ENCODE results near the gene GABRP.

Gene GABRP, protein sequence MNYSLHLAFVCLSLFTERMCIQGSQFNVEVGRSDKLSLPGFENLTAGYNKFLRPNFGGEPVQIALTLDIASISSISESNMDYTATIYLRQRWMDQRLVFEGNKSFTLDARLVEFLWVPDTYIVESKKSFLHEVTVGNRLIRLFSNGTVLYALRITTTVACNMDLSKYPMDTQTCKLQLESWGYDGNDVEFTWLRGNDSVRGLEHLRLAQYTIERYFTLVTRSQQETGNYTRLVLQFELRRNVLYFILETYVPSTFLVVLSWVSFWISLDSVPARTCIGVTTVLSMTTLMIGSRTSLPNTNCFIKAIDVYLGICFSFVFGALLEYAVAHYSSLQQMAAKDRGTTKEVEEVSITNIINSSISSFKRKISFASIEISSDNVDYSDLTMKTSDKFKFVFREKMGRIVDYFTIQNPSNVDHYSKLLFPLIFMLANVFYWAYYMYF

DNA sequence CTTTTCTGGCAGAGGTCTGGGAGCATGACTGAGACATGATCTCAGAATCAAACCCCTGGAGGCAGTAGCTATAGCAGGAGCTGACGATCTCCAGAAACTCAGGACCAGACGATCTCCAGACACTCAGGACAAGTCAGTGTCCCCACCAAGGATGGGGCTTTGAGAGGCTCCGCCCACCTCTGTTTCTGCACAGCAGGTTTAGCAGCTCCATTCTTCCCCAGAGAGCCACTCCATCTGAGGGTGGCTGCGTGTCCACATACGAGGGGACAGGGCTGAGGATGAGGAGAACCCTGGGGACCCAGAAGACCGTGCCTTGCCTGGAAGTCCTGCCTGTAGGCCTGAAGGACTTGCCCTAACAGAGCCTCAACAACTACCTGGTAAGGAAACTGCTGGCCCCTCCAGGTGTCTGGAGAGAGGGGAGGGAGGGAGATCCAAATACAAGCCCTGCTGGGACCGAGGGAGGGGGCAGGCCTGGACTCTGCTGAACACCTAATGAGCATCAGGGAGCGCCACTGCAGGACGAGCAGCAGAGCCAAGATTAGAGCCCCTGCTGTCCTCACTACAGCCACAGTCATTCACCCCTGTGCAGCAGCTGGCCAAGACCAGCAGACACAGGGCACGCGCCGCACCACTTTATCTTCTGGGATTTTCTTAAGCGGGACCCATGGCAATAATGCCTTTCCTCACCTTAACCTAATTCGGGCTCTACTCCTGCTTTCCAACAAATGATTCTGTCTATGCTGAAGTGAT lies at the start of gene GABRP:
TSS of gene GABRP (plus strand) at position 228 of the 750 bp plus-strand sequence. CDS start 4,891 bp downstream, outside the sequence.
- Histone ChIP-seq H4K20me1 (no peaks in the 10 kb centered on the region), H3K4me2 (0 out of 2 replicates have a peak within 1 kb of the TSS, but pooled peaks have one; percentile 16), H3K27ac (no peak within 1 kb of the TSS), H3K4me1 (peaks cover 4% of the 10 kb centered on the region; the same call in 1 of the 2 replicates), H3K4me3 (no peak within 1 kb of the TSS), H3K9ac (no peak within 1 kb of the TSS), H3K9me3 (no peaks in the 10 kb centered on the region), H3K27me3 (no peaks in the 10 kb centered on the region), H3K36me3 (no peaks in the 10 kb centered on the region)
- TF ChIP-seq Cebpa-rat (IDR thresholded peaks at IDR 0.05) = no peak

DNA sequence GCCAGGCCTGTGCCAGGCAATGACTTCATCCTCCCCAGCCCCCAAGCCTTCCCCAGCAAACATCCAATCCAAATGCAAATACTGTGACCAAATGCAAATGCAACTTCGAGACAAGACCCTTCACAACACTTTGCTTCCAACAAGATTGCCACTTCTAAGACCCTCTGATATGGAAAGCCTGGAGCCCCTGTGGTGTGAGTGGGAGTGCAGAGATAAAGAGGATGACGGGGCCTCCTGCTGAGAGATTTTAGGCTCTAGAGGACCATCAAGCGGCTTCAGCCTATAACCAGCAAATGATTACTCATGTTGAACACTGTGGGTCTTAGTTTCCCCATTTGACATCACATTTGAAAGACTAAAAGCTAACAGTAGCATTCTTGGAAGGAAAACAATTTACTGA lies 46.6 kb upstream of the GABRP start:
- Histone ChIP-seq H3K9me3 (peaks cover 14% of the 10 kb centered on the region), H3K9ac (no peak overlapping the region), H3K27me3 (no peaks in the 10 kb centered on the region), H3K4me1 (no peaks in the 10 kb centered on the region), H3K4me2 (no peak overlapping the region), H3K4me3 (no peak overlapping the region), H3K27ac (no peak overlapping the region), H3K36me3 (no peaks in the 10 kb centered on the region), H4K20me1 (no peaks in the 10 kb centered on the region)
- no peak for TF ChIP-seq Cebpa-rat (IDR thresholded peaks at IDR 0.05)

DNA sequence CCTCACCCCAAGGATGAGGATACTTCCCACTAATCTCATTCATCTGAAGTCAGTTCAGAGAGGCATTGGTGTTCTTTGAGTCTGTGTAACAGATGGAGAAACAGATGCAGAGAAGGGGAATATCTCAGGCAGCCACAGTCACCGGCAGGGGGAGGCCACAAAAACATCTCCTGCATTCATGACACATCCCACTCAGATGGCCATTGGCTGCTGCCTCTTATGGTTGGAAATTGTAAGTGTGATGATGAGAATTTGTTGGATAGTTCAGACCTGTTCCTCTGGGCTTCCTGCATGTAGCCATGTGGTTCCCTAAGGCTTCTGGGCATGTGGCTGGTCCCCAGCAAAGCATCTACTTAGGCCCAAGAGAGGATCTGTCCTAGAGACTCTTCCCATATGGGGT lies 45.9 kb upstream of the GABRP start:
- no peak overlapping the region for H3K27ac ChIP-seq

DNA sequence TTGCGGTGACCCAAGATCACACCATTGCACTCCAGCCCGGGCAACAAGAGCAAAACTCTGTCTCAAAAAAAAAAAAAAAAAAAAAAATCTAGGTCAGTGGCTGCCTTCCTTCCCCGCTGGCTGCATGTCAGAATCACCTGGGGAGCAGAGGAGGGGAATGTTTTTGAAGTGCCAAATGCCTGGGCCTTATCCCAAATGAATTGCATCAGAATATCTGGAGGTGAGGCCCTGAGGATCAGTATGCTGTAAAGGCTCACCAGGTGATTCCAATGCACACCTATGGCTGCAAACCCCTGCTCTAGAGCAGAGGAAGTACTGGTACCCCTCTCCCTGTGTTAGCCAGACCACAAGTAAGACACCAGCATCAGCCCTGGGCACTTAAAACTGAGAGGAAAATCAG lies 44.7 kb upstream of the GABRP start:
- H3K9me3 ChIP-seq = peaks cover 14% of the 10 kb centered on the region
- H3K36me3 ChIP-seq = no peaks in the 10 kb centered on the region
- H3K27me3 ChIP-seq = no peaks in the 10 kb centered on the region
- no peak overlapping the region for H3K27ac ChIP-seq
- H3K9ac ChIP-seq = no peak overlapping the region
- no peaks in the 10 kb centered on the region for H3K4me1 ChIP-seq
- no peak for TF ChIP-seq Cebpa-rat (IDR thresholded peaks at IDR 0.05)
- no peak overlapping the region for H3K4me2 ChIP-seq
- no peaks in the 10 kb centered on the region for H4K20me1 ChIP-seq
- no peak overlapping the region for H3K4me3 ChIP-seq

More for the DNA sequence above, 45.9 kb upstream of the GABRP start:
- no peak overlapping the region for H3K4me2 ChIP-seq
- H3K27me3 ChIP-seq = no peaks in the 10 kb centered on the region
- no peaks in the 10 kb centered on the region for H4K20me1 ChIP-seq
- H3K36me3 ChIP-seq = no peaks in the 10 kb centered on the region
- peaks cover 14% of the 10 kb centered on the region for H3K9me3 ChIP-seq
- H3K9ac ChIP-seq = no peak overlapping the region
- TF ChIP-seq Cebpa-rat (IDR thresholded peaks at IDR 0.05) = no peak
- H3K4me1 ChIP-seq = no peaks in the 10 kb centered on the region
- no peak overlapping the region for H3K4me3 ChIP-seq

DNA sequence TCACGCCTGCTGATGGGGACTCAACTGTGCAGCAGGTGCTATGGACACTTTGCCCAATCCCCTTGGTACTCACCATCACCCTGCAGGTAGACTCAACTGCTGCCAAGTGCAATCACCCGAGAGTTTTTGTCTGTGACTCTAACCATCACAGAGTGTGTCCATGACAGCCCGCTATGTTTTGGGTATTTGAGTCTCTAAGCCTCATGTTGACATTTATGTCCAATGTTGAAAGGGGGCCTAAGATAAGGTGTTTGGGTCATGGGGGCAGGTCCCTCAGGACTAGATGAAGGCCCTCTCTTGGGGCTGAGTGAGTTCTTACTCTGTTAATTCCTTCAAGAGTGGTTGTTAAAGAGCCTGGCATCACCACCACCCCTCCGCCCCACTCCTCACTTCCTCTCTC lies 44.1 kb upstream of the GABRP start:
- no peak overlapping the region for H3K4me2 ChIP-seq
- H3K9ac ChIP-seq = no peak overlapping the region
- peaks cover 13% of the 10 kb centered on the region for H3K9me3 ChIP-seq
- no peak overlapping the region for H3K4me3 ChIP-seq
- no peaks in the 10 kb centered on the region for H3K4me1 ChIP-seq
- H3K27me3 ChIP-seq = no peaks in the 10 kb centered on the region
- H3K27ac ChIP-seq = no peak overlapping the region
- no peaks in the 10 kb centered on the region for H4K20me1 ChIP-seq
- no peaks in the 10 kb centered on the region for H3K36me3 ChIP-seq
- no peak for TF ChIP-seq Cebpa-rat (IDR thresholded peaks at IDR 0.05)

DNA sequence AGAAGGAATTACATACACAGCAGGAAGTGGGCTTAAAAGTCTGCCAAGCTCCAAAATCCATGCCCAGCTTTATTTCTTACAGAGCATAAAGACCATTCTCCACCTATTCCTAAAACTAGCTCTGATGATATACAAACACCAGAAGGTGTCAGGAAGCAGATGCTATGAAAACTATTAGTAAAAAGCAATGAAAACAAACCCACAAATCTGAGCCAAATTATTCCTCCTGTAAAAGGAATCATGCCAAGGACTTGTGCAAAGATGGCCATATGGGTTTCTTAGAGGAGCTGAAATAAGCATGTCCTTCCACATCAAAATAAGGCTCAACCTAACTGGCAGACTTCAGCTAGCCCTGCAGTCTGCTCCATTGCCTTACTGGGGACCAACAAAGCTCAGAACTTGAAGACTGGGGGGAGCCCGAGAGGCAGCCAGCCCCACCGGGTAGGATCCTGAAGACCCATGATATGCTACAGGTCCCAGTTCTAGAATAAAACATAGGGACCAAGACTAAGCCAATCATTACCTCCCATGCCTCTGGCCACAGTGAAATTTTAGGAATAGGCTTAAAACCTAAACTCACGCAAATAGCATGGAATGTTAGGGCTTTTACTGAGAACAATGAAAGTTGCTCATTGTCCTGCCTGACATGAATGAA lies 42.8 kb upstream of the GABRP start:
- H4K20me1 ChIP-seq = no peaks in the 10 kb centered on the region
- TF ChIP-seq Cebpa-rat (IDR thresholded peaks at IDR 0.05) = no peak
- H3K4me1 ChIP-seq = peaks cover 6% of the 10 kb centered on the region; the same call in 1 of the 2 replicates
- no peak overlapping the region for H3K27ac ChIP-seq
- no peak overlapping the region for H3K9ac ChIP-seq
- peaks cover 2% of the 10 kb centered on the region for H3K9me3 ChIP-seq
- H3K36me3 ChIP-seq = no peaks in the 10 kb centered on the region
- H3K4me2 ChIP-seq = no peak overlapping the region
- H3K27me3 ChIP-seq = no peaks in the 10 kb centered on the region
- H3K4me3 ChIP-seq = no peak overlapping the region

DNA sequence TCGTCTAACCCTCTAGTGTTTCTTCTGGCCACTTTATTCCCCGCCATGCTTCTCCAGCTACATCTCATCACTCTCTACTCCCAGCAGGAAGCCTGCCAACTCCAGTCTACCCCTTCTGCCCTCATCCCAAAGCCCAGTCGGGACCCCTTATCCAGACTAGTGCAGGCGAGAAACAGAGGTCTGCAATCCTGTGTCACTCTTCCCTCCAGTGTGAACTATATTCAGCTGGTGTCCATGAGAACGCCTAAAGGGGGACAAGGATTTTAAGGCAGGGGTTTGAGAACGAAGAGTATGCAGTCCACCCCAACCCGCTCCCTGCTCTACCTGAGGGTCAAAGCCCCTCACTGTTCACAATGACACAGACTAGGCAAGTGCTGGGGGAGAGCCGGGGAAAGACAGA lies 41.7 kb upstream of the GABRP start:
- no peak overlapping the region for H3K4me3 ChIP-seq
- no peak overlapping the region for H3K4me2 ChIP-seq
- H3K27me3 ChIP-seq = no peaks in the 10 kb centered on the region
- no peaks in the 10 kb centered on the region for H3K9me3 ChIP-seq
- H3K27ac ChIP-seq = no peak overlapping the region
- peaks cover 6% of the 10 kb centered on the region; the same call in 1 of the 2 replicates for H3K4me1 ChIP-seq
- no peaks in the 10 kb centered on the region for H4K20me1 ChIP-seq
- no peak for TF ChIP-seq Cebpa-rat (IDR thresholded peaks at IDR 0.05)
- no peak overlapping the region for H3K9ac ChIP-seq
- H3K36me3 ChIP-seq = no peaks in the 10 kb centered on the region

DNA sequence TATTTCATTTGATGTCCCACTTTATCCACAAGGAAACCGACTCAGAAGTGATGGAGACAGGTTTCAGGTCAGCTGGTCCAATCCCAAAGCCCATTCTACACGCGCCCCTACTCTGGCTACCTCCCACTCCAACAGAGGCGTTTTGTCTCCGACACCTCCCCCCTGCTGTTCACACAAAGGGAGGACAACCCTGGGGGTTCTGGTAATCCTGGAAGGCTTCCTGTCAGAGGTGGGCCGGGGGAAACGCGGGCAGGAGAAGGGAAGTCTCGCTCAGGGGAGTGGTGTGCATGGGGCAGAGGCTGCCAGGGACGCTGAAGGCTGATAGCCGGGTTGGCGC lies 39.7 kb upstream of the GABRP start:
- Histone ChIP-seq H3K36me3 (no peaks in the 10 kb centered on the region), H3K9ac (no peak overlapping the region), H3K4me2 (peak overlapping the region; percentile 80), H4K20me1 (no peaks in the 10 kb centered on the region), H3K9me3 (no peaks in the 10 kb centered on the region), H3K27ac (no peak overlapping the region), H3K4me3 (no peak overlapping the region), H3K27me3 (no peaks in the 10 kb centered on the region), H3K4me1 (peaks cover 6% of the 10 kb centered on the region; the same call in 1 of the 2 replicates)
- no peak for TF ChIP-seq Cebpa-rat (IDR thresholded peaks at IDR 0.05)

DNA sequence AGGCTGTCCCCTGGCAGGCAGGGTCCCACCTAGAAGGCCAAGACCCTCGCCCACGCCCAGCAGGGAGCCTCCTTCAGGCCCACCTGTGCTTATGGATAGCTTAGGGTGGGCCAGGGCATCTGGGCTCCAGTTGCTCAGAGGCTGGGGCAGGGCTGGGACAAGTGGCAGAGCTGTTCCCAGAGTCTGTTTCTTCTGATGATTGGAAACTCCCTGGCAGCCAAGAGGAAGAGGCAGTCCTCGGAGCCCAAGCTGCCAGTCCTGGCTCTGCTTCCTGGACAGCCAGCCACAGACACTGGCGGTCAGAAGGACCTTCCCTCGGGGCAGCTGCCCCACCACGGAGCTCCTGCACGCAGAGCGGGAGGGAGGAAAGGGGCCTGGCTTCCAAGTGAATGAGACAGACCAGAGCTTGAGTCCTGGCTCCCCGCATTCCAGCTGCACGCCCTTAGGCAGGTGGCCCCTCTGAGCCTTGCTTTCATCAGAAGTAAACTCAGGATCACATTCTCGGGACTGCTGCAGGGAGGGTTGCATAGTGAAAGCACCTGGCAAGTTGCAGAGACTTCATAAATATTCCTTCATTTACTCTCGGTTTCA lies 37.9 kb upstream of the GABRP start:
- Histone ChIP-seq H3K4me3 (no peak overlapping the region), H3K27ac (no peak overlapping the region), H3K4me1 (peaks cover 6% of the 10 kb centered on the region; the same call in 1 of the 2 replicates), H3K36me3 (no peaks in the 10 kb centered on the region), H3K4me2 (no peak overlapping the region), H3K27me3 (no peaks in the 10 kb centered on the region), H3K9me3 (no peaks in the 10 kb centered on the region), H3K9ac (no peak overlapping the region), H4K20me1 (no peaks in the 10 kb centered on the region)
- no peak for TF ChIP-seq Cebpa-rat (IDR thresholded peaks at IDR 0.05)

Data from BLaER1 (cell line).